ENCODE results near the gene IQUB. TPM values are rescaled to one million over a fixed set of nuclear protein-coding genes. Genes with fewer than 3 reads are reported as not detected.

IQUB gene
- polyA plus RNA-seq, 1 donor (not counting 4 experiments of a cell fraction or from before 2014, with no cell fraction given), result 0.04 TPM

GRCh38 chr7:123522066-123522465 is 12.3 kb downstream of the IQUB start:
- H2AFZ ChIP-seq (ENCODE audit: control insufficient read depth, low read length), result no peak overlapping the region
- H3K9me3 ChIP-seq (ENCODE audit: control insufficient read depth, low read depth, low read length), result no peaks in the 10 kb centered on the region
- no peak overlapping the region for H3K4me3 ChIP-seq (ENCODE audit: control insufficient read depth in 2 of 3, extremely low read depth in 1 of 3, insufficient read depth in 2 of 3, low read depth in 1 of 3, low read length in 3 of 3)
- H3K79me2 ChIP-seq (ENCODE audit: control insufficient read depth, insufficient read depth, low read length), result no peaks in the 10 kb centered on the region
- H3K4me1 ChIP-seq (ENCODE audit: control insufficient read depth, extremely low read depth, insufficient read depth, low read length), result no peaks in the 10 kb centered on the region
- no peak overlapping the region for H3K4me2 ChIP-seq (ENCODE audit: control insufficient read depth, extremely low read depth, insufficient read depth, low read depth, low read length)
- no peaks in the 10 kb centered on the region for H3K36me3 ChIP-seq (ENCODE audit: control insufficient read depth in 2 of 2, extremely low read depth in 1 of 2, insufficient read depth in 2 of 2, low read length in 2 of 2)
- dilution Hi-C loops (cut with MboI; ENCODE audit: extremely low pct_ligation_motif_present, low sequenced_read_pairs), result no loop called here
- DNase-seq (ENCODE audit: low read depth, low spot score), result no peak
- TF ChIP-seq CTCF (optimal IDR thresholded peaks at IDR 0.05 in 1 of 3, IDR thresholded peaks at IDR 0.05 in 1 of 3, conservative IDR thresholded peaks at IDR 0.05 in 1 of 3; ENCODE audit: extremely low read depth in 1 of 3, insufficient read depth in 2 of 3, low read length in 3 of 3), result no peak
- no peak overlapping the region for H3K27ac ChIP-seq (ENCODE audit: control insufficient read depth, insufficient read depth, low read length)
- H3K27me3 ChIP-seq (ENCODE audit: control insufficient read depth, extremely low read depth, insufficient read depth, low read length), result no peaks in the 10 kb centered on the region
- H3K9ac ChIP-seq (ENCODE audit: control insufficient read depth, extremely low read depth, insufficient read depth, low read length), result no peak overlapping the region
- no peak for FAIRE-seq
- H4K20me1 ChIP-seq (ENCODE audit: control insufficient read depth, extremely low read depth, insufficient read depth, low read length), result no peaks in the 10 kb centered on the region
- H3K9me1 ChIP-seq (ENCODE audit: control insufficient read depth, extremely low read depth, insufficient read depth, low read length), result no peaks in the 10 kb centered on the region

- FAIRE-seq (no peak), DNase-seq (ENCODE audit: low read depth, low spot score) (no peak)
- Histone ChIP-seq H3K9me3 (ENCODE audit: control insufficient read depth, low read depth, low read length) (no peaks in the 10 kb centered on the region), H3K79me2 (ENCODE audit: control insufficient read depth, insufficient read depth, low read length) (no peaks in the 10 kb centered on the region), H2AFZ (ENCODE audit: control insufficient read depth, low read length) (no peak overlapping the region), H3K4me3 (ENCODE audit: control insufficient read depth in 2 of 3, extremely low read depth in 1 of 3, insufficient read depth in 2 of 3, low read depth in 1 of 3, low read length in 3 of 3) (no peak overlapping the region), H3K27me3 (ENCODE audit: control insufficient read depth, extremely low read depth, insufficient read depth, low read length) (no peaks in the 10 kb centered on the region), H3K9ac (ENCODE audit: control insufficient read depth, extremely low read depth, insufficient read depth, low read length) (no peak overlapping the region), H3K9me1 (ENCODE audit: control insufficient read depth, extremely low read depth, insufficient read depth, low read length) (no peaks in the 10 kb centered on the region), H4K20me1 (ENCODE audit: control insufficient read depth, extremely low read depth, insufficient read depth, low read length) (no peaks in the 10 kb centered on the region), H3K36me3 (ENCODE audit: control insufficient read depth in 2 of 2, extremely low read depth in 1 of 2, insufficient read depth in 2 of 2, low read length in 2 of 2) (no peaks in the 10 kb centered on the region), H3K4me1 (ENCODE audit: control insufficient read depth, extremely low read depth, insufficient read depth, low read length) (no peaks in the 10 kb centered on the region), H3K27ac (ENCODE audit: control insufficient read depth, insufficient read depth, low read length) (no peak overlapping the region), H3K4me2 (ENCODE audit: control insufficient read depth, extremely low read depth, insufficient read depth, low read depth, low read length) (no peak overlapping the region)
- dilution Hi-C loops (cut with MboI; ENCODE audit: extremely low pct_ligation_motif_present, low sequenced_read_pairs), result no loop called here
- TF ChIP-seq CTCF (optimal IDR thresholded peaks at IDR 0.05 in 1 of 3, IDR thresholded peaks at IDR 0.05 in 1 of 3, conservative IDR thresholded peaks at IDR 0.05 in 1 of 3; ENCODE audit: extremely low read depth in 1 of 3, insufficient read depth in 2 of 3, low read length in 3 of 3) (no peak), EZH2 (IDR thresholded peaks at IDR 0.05; ENCODE audit: low read length) (no peak)
Measured at GRCh38 chr7:123505221-123505620, 29.2 kb downstream of the IQUB start.
